Measurements from ENCODE around the gene ARMC10.
"Not testable (repeated sequence)": the region's sequence is repeated elsewhere in the genome, so short reads cannot be mapped to it uniquely, and the experiment has no call there.

ARMC10 gene

GRCh38 chr7:103079836-103080235 lies 4.9 kb downstream of the ARMC10 start:
- DNase-seq = no peak

- no peak for DNase-seq
These were observed 6.0 kb downstream of the ARMC10 start for GRCh38 chr7:103080923-103081322.

- DNase-seq = no peak
These were observed 7.6 kb downstream of the ARMC10 start for GRCh38 chr7:103082497-103082896.

GRCh38 chr7:103083210-103083609 lies 8.3 kb downstream of the ARMC10 start:
- DNase-seq = no peak

GRCh38 chr7:103092321-103092720 lies 17.4 kb downstream of the ARMC10 start:
- DNase-seq = not testable (repeated sequence)

- no peak for DNase-seq
These were observed 18.5 kb downstream of the ARMC10 start for GRCh38 chr7:103093429-103093828.

GRCh38 chr7:103094102-103094501 lies 19.2 kb downstream of the ARMC10 start:
- DNase-seq = no peak

GRCh38 chr7:103095558-103095957 lies 20.6 kb downstream of the ARMC10 start:
- not testable (repeated sequence) for DNase-seq

- DNase-seq = no peak
These were observed 22.1 kb downstream of the ARMC10 start for GRCh38 chr7:103097041-103097440.

- no peak for DNase-seq
These were observed 25.4 kb downstream of the ARMC10 start for GRCh38 chr7:103100348-103100747.

- no peak for DNase-seq
These were observed 26.6 kb downstream of the ARMC10 start for GRCh38 chr7:103101543-103101942.

GRCh38 chr7:103106005-103106702 lies 31.2 kb downstream of the ARMC10 start:
- no peak for DNase-seq

GRCh38 chr7:103106703-103107070 lies 31.7 kb downstream of the ARMC10 start:
- not testable (repeated sequence) for DNase-seq

GRCh38 chr7:103113164-103113563 lies 38.2 kb downstream of the ARMC10 start:
- no peak for DNase-seq

- DNase-seq = no peak
These were observed 39.7 kb downstream of the ARMC10 start for GRCh38 chr7:103114576-103115008.

- DNase-seq = no peak
These were observed 40.8 kb downstream of the ARMC10 start for GRCh38 chr7:103115771-103116170.

- no peak for DNase-seq
These were observed 41.6 kb downstream of the ARMC10 start for GRCh38 chr7:103116511-103116910.

- no peak for DNase-seq
These were observed 42.1 kb downstream of the ARMC10 start for GRCh38 chr7:103116991-103117390.

- no peak for DNase-seq
These were observed 42.5 kb downstream of the ARMC10 start for GRCh38 chr7:103117465-103117864.

GRCh38 chr7:103119791-103120291 lies 44.9 kb downstream of the ARMC10 start:
- no peak for DNase-seq

- DNase-seq = no peak
These were observed 45.4 kb downstream of the ARMC10 start for GRCh38 chr7:103120362-103120761.

GRCh38 chr7:103121641-103122040 lies 46.7 kb downstream of the ARMC10 start:
- no peak for DNase-seq

GRCh38 chr7:103123529-103123928 lies 48.6 kb downstream of the ARMC10 start:
- no peak for DNase-seq

- no peak for DNase-seq
These were observed 49.6 kb downstream of the ARMC10 start for GRCh38 chr7:103124429-103124979.

- DNase-seq = no peak
These were observed 52.1 kb downstream of the ARMC10 start for GRCh38 chr7:103127006-103127405.

All from NCI-H146 (cell line).